Neuronal stem cell (in vitro differentiated cells): ENCODE data around the gene IL1RAP.
"Not testable (repeated sequence)": the region's sequence is repeated elsewhere in the genome, so short reads cannot be mapped to it uniquely, and the experiment has no call there.

Experiments
- DNase-seq: peaks from one replicate; pipeline ENCODE4 v3.0.0-alpha.2; 2013; ENCODE audit warnings: low spot score
- H2AFZ ChIP-seq: one replicate; pipeline ENCODE4 v1.6.1; 2013; ENCODE audit warnings: mild to moderate bottlenecking, low read length, inconsistent platforms
- H2AK5ac ChIP-seq: 2 replicates; pipeline ENCODE4 v1.6.1; 2013; ENCODE audit warnings: low read depth, mild to moderate bottlenecking, inconsistent platforms, low read length, moderate library complexity, mixed read lengths
- H2BK120ac ChIP-seq: 2 replicates; pipeline ENCODE4 v1.6.1; 2013; ENCODE audit warnings: low read depth, mild to moderate bottlenecking, inconsistent platforms, low read length, moderate library complexity, mixed read lengths
- H2BK12ac ChIP-seq: one replicate; pipeline ENCODE4 v1.6.1; 2013; ENCODE audit warnings: low read length, inconsistent platforms
- H2BK15ac ChIP-seq: 2 replicates; pipeline ENCODE4 v1.6.1; 2013; ENCODE audit warnings: mild to moderate bottlenecking, low read length, inconsistent platforms, mixed read lengths
- H2BK5ac ChIP-seq: one replicate; pipeline ENCODE4 v1.6.1; 2013; ENCODE audit warnings: inconsistent platforms, mild to moderate bottlenecking, low read length, moderate library complexity
- H3K14ac ChIP-seq: one replicate; pipeline ENCODE4 v1.6.1; 2013; ENCODE audit warnings: low read length, inconsistent platforms
- H3K18ac ChIP-seq: 2 replicates; pipeline ENCODE4 v1.6.1; 2013; ENCODE audit warnings: low read length, inconsistent platforms
- H3K23ac ChIP-seq: 2 replicates; pipeline ENCODE4 v1.6.1; 2013; ENCODE audit warnings: low read depth, mild to moderate bottlenecking, mixed read lengths, low read length, inconsistent platforms; ENCODE audit not compliant: poor library complexity
- H3K27ac ChIP-seq: replicated peaks from 3 replicates; pipeline ENCODE4 v1.5.1; 2013; ENCODE audit warnings: low read length, inconsistent platforms
- H3K27me3 ChIP-seq, 3 experiments: 2 replicates each; pipeline ENCODE4 v1.6.1; 2013; ENCODE audit warnings: low read length in 3 of 3, mild to moderate bottlenecking in 2 of 3, inconsistent platforms in 1 of 3, low read depth in 1 of 3, mixed read lengths in 1 of 3, moderate library complexity in 1 of 3; ENCODE audit not compliant: control insufficient read depth in 3 of 3, insufficient read depth in 3 of 3
- H3K36me3 ChIP-seq, 2 donors: replicated peaks in 1 of 2; 2 replicates each; pipeline ENCODE4 v1.6.1; 2013; ENCODE audit warnings: low read length in 2 of 2; ENCODE audit not compliant: control insufficient read depth in 2 of 2, insufficient read depth in 2 of 2
- H3K4ac ChIP-seq: 2 replicates; pipeline ENCODE4 v1.6.1; 2013; ENCODE audit warnings: inconsistent platforms, mild to moderate bottlenecking, low read length, moderate library complexity
- H3K4me1 ChIP-seq, 2 donors: 1 replicate in 1 of 2; 2 replicates in 1 of 2; pipeline ENCODE4 v1.6.1; 2013; ENCODE audit warnings: low read length in 2 of 2, low read depth in 1 of 2; ENCODE audit not compliant: control insufficient read depth in 2 of 2, insufficient read depth in 1 of 2
- H3K4me2 ChIP-seq: one replicate; pipeline ENCODE4 v1.6.1; 2013; ENCODE audit warnings: mild to moderate bottlenecking, low read length, inconsistent platforms; ENCODE audit not compliant: insufficient read depth, poor library complexity, severe bottlenecking
- H3K4me3 ChIP-seq, 2 donors: 2 replicates each; pipeline ENCODE4 v1.5.1; 2013; ENCODE audit warnings: low read length in 2 of 2, mild to moderate bottlenecking in 2 of 2, inconsistent platforms in 1 of 2, moderate library complexity in 1 of 2
- H3K79me1 ChIP-seq: one replicate; pipeline ENCODE4 v1.6.1; 2013; ENCODE audit warnings: low read depth, mild to moderate bottlenecking, inconsistent platforms, low read length, moderate library complexity
- H3K9ac ChIP-seq: one replicate; pipeline ENCODE4 v1.6.1; 2013; ENCODE audit warnings: mild to moderate bottlenecking, low read depth, low read length, inconsistent platforms; ENCODE audit not compliant: poor library complexity
- H3K9me3 ChIP-seq, 2 donors: replicated peaks in 1 of 2; 2 replicates each; pipeline versions ENCODE3 to v1.6.1; 2013; ENCODE audit warnings: low read length in 2 of 2, mild to moderate bottlenecking in 2 of 2, inconsistent platforms in 1 of 2, low read depth in 1 of 2, mixed read lengths in 1 of 2, moderate library complexity in 1 of 2; ENCODE audit not compliant: control insufficient read depth in 2 of 2, insufficient read depth in 1 of 2
- H4K8ac ChIP-seq: one replicate; pipeline ENCODE4 v1.6.1; 2013; ENCODE audit warnings: low read depth, mild to moderate bottlenecking, inconsistent platforms, low read length, moderate library complexity
- H4K91ac ChIP-seq: one replicate; pipeline ENCODE4 v1.6.1; 2013; ENCODE audit warnings: low read length, low read depth, mild to moderate bottlenecking, inconsistent platforms; ENCODE audit not compliant: poor library complexity
- WGBS, 2 donors: extraction: QIAGEN DNeasy Blood & Tissue Kit; methylation state at CpG; one replicate each; pipeline ENCODE4 v1.1.7; 2013; ENCODE audit warnings: missing lambda C conversion rate in 2 of 2, mixed read lengths in 1 of 2; ENCODE audit not compliant: insufficient read length in 2 of 2, insufficient replicate concordance in 1 of 2; ENCODE audit errors: extremely low coverage in 2 of 2; 5-methylcytosine and 5-hydroxymethylcytosine counted together

IL1RAP gene

GRCh38 chr3:190676481-190676880, 162.6 kb downstream of the IL1RAP start:
- no CpG with 5 or more reads among the region's 3 CpGs for WGBS, 2 donors
- H2BK120ac ChIP-seq: no peak overlapping the region
- H2BK12ac ChIP-seq: no peak overlapping the region
- H3K9me3 ChIP-seq: no peaks in the 10 kb centered on the region
- H3K4me1 ChIP-seq: no peaks in the 10 kb centered on the region
- H3K14ac ChIP-seq: no peak overlapping the region
- H4K91ac ChIP-seq: no peak overlapping the region
- no peaks in the 10 kb centered on the region for H3K27me3 ChIP-seq
- no peak overlapping the region for H2BK15ac ChIP-seq
- H3K23ac ChIP-seq: no peak overlapping the region
- H3K4me3 ChIP-seq: no peak overlapping the region
- no peak overlapping the region for H3K27ac ChIP-seq
- H3K9ac ChIP-seq: no peak overlapping the region
- no peak for DNase-seq
- no peak overlapping the region for H3K18ac ChIP-seq
- no peak overlapping the region for H4K8ac ChIP-seq
- no peaks in the 10 kb centered on the region for H3K79me1 ChIP-seq
- H2AK5ac ChIP-seq: no peak overlapping the region
- H3K36me3 ChIP-seq: no peaks in the 10 kb centered on the region
- no peak overlapping the region for H2AFZ ChIP-seq
- no peak overlapping the region for H3K4ac ChIP-seq
- no peak overlapping the region for H2BK5ac ChIP-seq
- H3K4me2 ChIP-seq: no peak overlapping the region

- Histone ChIP-seq H2BK15ac (no peak overlapping the region), H3K4me2 (no peak overlapping the region), H2AFZ (no peak overlapping the region), H4K8ac (no peak overlapping the region), H3K4ac (no peak overlapping the region), H3K18ac (no peak overlapping the region), H3K4me1 (no peaks in the 10 kb centered on the region), H3K79me1 (no peaks in the 10 kb centered on the region), H2BK120ac (no peak overlapping the region), H2BK5ac (no peak overlapping the region), H2AK5ac (no peak overlapping the region), H3K27me3 (no peaks in the 10 kb centered on the region), H3K23ac (no peak overlapping the region), H3K4me3 (no peak overlapping the region), H3K36me3 (no peaks in the 10 kb centered on the region), H3K27ac (no peak overlapping the region), H4K91ac (no peak overlapping the region), H3K14ac (no peak overlapping the region), H3K9me3 (no peaks in the 10 kb centered on the region), H3K9ac (no peak overlapping the region), H2BK12ac (no peak overlapping the region)
- DNase-seq: no peak
- no CpG with 5 or more reads among the region's 3 CpGs for WGBS, 2 donors
These were observed 163.1 kb downstream of the IL1RAP start for GRCh38 chr3:190677001-190677400.

DNA sequence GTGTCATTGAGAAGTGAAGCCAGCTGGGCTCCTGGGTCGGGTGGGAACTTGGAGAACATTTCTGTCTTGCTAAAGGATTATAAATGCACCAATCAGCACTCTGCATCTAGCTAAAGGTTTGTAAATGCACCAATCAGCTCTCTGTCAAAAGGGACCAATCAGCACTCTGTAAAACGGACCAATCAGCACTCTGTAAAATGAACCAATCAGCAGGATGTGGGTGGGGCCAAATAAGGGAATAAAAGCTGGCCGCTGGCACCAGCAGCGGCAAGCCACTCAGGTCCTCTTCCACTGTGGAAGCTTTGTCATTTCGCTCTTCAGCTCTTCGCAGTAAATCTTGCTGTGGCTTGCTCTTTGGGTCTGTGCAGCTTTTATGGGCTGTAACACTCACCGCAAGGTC, 164.0 kb downstream of the IL1RAP start:
- H3K4me3 ChIP-seq, H3K4me1 ChIP-seq, H3K9me3 ChIP-seq, H2AK5ac ChIP-seq, H3K27me3 ChIP-seq, DNase-seq, H2AFZ ChIP-seq, H3K9ac ChIP-seq, H2BK15ac ChIP-seq, H2BK120ac ChIP-seq, H4K8ac ChIP-seq, H3K36me3 ChIP-seq, H4K91ac ChIP-seq, H2BK5ac ChIP-seq, H3K23ac ChIP-seq, H3K14ac ChIP-seq, H3K27ac ChIP-seq, H3K18ac ChIP-seq, H3K4me2 ChIP-seq, H2BK12ac ChIP-seq, H3K79me1 ChIP-seq, H3K4ac ChIP-seq: not testable (repeated sequence)
- WGBS, 2 donors: no CpG with 5 or more reads among the region's 7 CpGs

- no peaks in the 10 kb centered on the region for H3K4me1 ChIP-seq
- no CpG with 5 or more reads among the region's 5 CpGs for WGBS, 2 donors
- H3K79me1 ChIP-seq: no peaks in the 10 kb centered on the region
- no peak overlapping the region for H2AK5ac ChIP-seq
- H3K27ac ChIP-seq: no peak overlapping the region
- H4K8ac ChIP-seq: no peak overlapping the region
- H3K4me3 ChIP-seq: no peak overlapping the region
- no peak overlapping the region for H3K18ac ChIP-seq
- no peak overlapping the region for H3K23ac ChIP-seq
- H3K4ac ChIP-seq: no peak overlapping the region
- no peak overlapping the region for H3K14ac ChIP-seq
- no peak overlapping the region for H3K4me2 ChIP-seq
- H2BK15ac ChIP-seq: no peak overlapping the region
- H2AFZ ChIP-seq: no peak overlapping the region
- H2BK120ac ChIP-seq: no peak overlapping the region
- H3K36me3 ChIP-seq: no peaks in the 10 kb centered on the region
- no peak overlapping the region for H2BK5ac ChIP-seq
- no peak overlapping the region for H2BK12ac ChIP-seq
- no peak overlapping the region for H3K9ac ChIP-seq
- H4K91ac ChIP-seq: no peak overlapping the region
- DNase-seq: no peak
- no peaks in the 10 kb centered on the region for H3K9me3 ChIP-seq
- H3K27me3 ChIP-seq: no peaks in the 10 kb centered on the region
These were observed 166.8 kb downstream of the IL1RAP start for GRCh38 chr3:190680691-190681090.
